MCF 10A (cell line): ENCODE data around the gene GRIK1. TPM values are rescaled to one million over a fixed set of nuclear protein-coding genes. Genes with fewer than 3 reads are reported as not detected.

Experiments
- BruUV-seq: library from RNA; stranded (reverse); fragments of 400-500 nt; replicated peaks from 2 replicates; lab custom pipeline; 2021; lab: Mats Ljungman, UMichigan
- CTCF ChIA-PET: fragments of 300-600 bp; sonication (Branson Sonifier 250); formaldehyde crosslinking; extraction: SDS; loops from one replicate; lab custom pipeline; 2021; ENCODE audit warnings: antibody characterized with exemption, inconsistent platforms; lab: Yijun Ruan, JAX
- POLR2A ChIA-PET: fragments of 300-600, 350-650 bp; sonication (Branson Sonifier 250); formaldehyde crosslinking; extraction: SDS; loops from one replicate; lab custom pipeline; 2020; ENCODE audit warnings: antibody characterized with exemption, inconsistent platforms; lab: Yijun Ruan, JAX
- DNase-seq: peaks from one replicate; pipeline ENCODE4 v3.0.0-alpha.2; 2018; ENCODE audit not compliant: unreplicated experiment
- H3K27ac Mint-ChIP-seq: one replicate; pipeline ENCODE4 v1.8.0; 2022; ENCODE audit warnings: mild to moderate bottlenecking, low read depth, mixed read lengths; ENCODE audit not compliant: unreplicated experiment
- H3K27me3 Mint-ChIP-seq: one replicate; pipeline ENCODE4 v1.8.0; 2022; ENCODE audit warnings: mixed read lengths; ENCODE audit not compliant: insufficient read depth, unreplicated experiment
- H3K36me3 Mint-ChIP-seq: one replicate; pipeline ENCODE4 v1.8.0; 2022; ENCODE audit warnings: mild to moderate bottlenecking, moderate library complexity, mixed read lengths; ENCODE audit not compliant: insufficient read depth, unreplicated experiment
- H3K4me1 Mint-ChIP-seq: one replicate; pipeline ENCODE4 v1.8.0; 2022; ENCODE audit warnings: mixed read lengths; ENCODE audit not compliant: insufficient read depth, unreplicated experiment
- H3K4me3 Mint-ChIP-seq: one replicate; pipeline ENCODE4 v1.8.0; 2022; ENCODE audit warnings: mild to moderate bottlenecking, moderate library complexity, mixed read lengths; ENCODE audit not compliant: unreplicated experiment
- H3K9me3 Mint-ChIP-seq: one replicate; pipeline ENCODE4 v1.8.0; 2022; ENCODE audit warnings: mixed read lengths; ENCODE audit not compliant: unreplicated experiment
- CTCF ChIP-seq: fragments of 200-600 bp; IDR thresholded peaks from one replicate; pipeline ENCODE4 v1.8.0; 2022; ENCODE audit warnings: antibody characterized with exemption, mild to moderate bottlenecking; ENCODE audit not compliant: unreplicated experiment
- intact Hi-C: fragments of 100-400 bp; cut with micrococcal nuclease; formaldehyde crosslinking; loops from 2 replicates; pipeline ENCODE4 v1.14.1; 2022
- total RNA-seq: library from RNA; stranded (reverse); gene quantifications from 2 replicates; pipeline ENCODE4 v1.2.3, GENCODE V29; 2022

The GRIK1 gene
- total RNA-seq, 1 experiment from 2014 or later = not detected

- no TSS peak for BruUV-seq
- TF ChIP-seq CTCF = no peak
- ChIA-PET POLR2A (no interaction called here), CTCF (no interaction called here)
- intact Hi-C loops = no loop called here
- H3K27ac Mint-ChIP-seq = no peak overlapping the region
- no peaks in the 10 kb centered on the region for H3K36me3 Mint-ChIP-seq
- no peak overlapping the region for H3K4me3 Mint-ChIP-seq
- no peaks in the 10 kb centered on the region for H3K4me1 Mint-ChIP-seq
- no peaks in the 10 kb centered on the region for H3K9me3 Mint-ChIP-seq
- no peak for DNase-seq
- H3K27me3 Mint-ChIP-seq = no peaks in the 10 kb centered on the region
These were observed 361.5 kb downstream of the GRIK1 start for GRCh38 chr21:29578306-29578705.

GRCh38 chr21:29571949-29572348 lies 367.8 kb downstream of the GRIK1 start:
- Mint-ChIP-seq H3K9me3 (no peaks in the 10 kb centered on the region), H3K4me1 (no peaks in the 10 kb centered on the region), H3K27ac (no peak overlapping the region), H3K4me3 (no peak overlapping the region), H3K27me3 (no peaks in the 10 kb centered on the region), H3K36me3 (peaks cover 6% of the 10 kb centered on the region)
- intact Hi-C loops = no loop called here
- no peak for TF ChIP-seq CTCF
- no TSS peak for BruUV-seq
- POLR2A ChIA-PET = no interaction called here
- CTCF ChIA-PET = interaction anchor here (0.5 kb wide), 1 partner anchor 12 kb away, joined by 3 read pairs; no protein-coding TSS in a partner anchor
- no peak for DNase-seq

GRCh38 chr21:29568020-29568697 lies 371.6 kb downstream of the GRIK1 start:
- no peaks in the 10 kb centered on the region for H3K9me3 Mint-ChIP-seq

More at GRCh38 chr21:29568020-29568697, 371.6 kb downstream of the GRIK1 start:
- Mint-ChIP-seq H3K27me3 (no peaks in the 10 kb centered on the region), H3K4me1 (no peaks in the 10 kb centered on the region), H3K4me3 (no peak overlapping the region), H3K36me3 (peaks cover 6% of the 10 kb centered on the region), H3K27ac (no peak overlapping the region)
- no peak for TF ChIP-seq CTCF
- POLR2A ChIA-PET = no interaction called here
- DNase-seq = no peak
- BruUV-seq = no TSS peak
- intact Hi-C loops = no loop called here
- CTCF ChIA-PET = no interaction called here
